ENCODE results near the gene RPS24. TPM values are rescaled to one million over a fixed set of nuclear protein-coding genes. Genes with fewer than 3 reads are reported as not detected.

Gene RPS24
- total and polyA plus RNA-seq, 9 of the 15 experiments (the other 6 are each of a cell fraction or from before 2014, with no cell fraction given) = 1,947 to 7,307 (median 5,944) TPM

DNA sequence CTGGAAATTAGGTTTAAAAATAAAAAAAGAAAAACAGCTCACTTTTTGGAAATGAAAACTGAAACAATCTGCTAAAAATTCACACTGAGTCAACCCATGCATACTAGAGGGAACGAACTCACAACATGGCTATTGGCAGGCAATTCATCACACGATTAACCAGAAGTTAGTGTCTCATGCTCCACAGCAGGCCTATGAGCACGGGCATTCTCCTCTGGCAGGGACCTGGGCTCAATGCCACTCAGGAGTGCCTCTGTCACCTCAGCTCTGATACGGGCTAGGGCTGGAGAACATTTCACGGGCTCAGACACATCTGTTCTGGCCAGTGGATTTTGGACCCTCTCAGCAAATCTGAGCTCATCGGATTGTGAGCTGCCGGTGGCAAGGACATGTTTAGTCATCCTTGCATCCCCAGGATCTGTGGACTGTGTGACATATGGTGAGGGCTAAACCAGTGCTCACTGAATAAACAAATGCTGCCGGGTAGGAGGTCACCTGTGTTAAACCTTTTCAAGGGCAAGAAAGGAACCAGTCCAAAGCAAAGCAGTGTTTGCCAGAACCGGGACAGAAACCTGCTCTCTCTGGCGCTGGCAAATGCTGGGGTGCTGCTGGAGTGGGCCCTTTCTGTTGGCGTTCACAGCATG, 44.5 kb upstream of the RPS24 start:
- TF ChIP-seq ZNF232 (CRISPR knock-in tag; IDR thresholded peaks at IDR 0.05) (no peak), ZNF507 (tag; conservative IDR thresholded peaks at IDR 0.05) (no peak), TAF7 (tag; IDR thresholded peaks at IDR 0.05) (no peak), CBX3 (IDR thresholded peaks at IDR 0.05; ENCODE audit: borderline replicate concordance in 1 of 2, low read length in 2 of 2) (no peak), NFRKB (IDR thresholded peaks at IDR 0.05; ENCODE audit: low read depth) (no peak), ADNP (tag; IDR thresholded peaks at IDR 0.05) (no peak), ZC3H4 (CRISPR knock-in tag; IDR thresholded peaks at IDR 0.05; ENCODE audit: borderline replicate concordance) (no peak), BRCA1 (IDR thresholded peaks at IDR 0.05) (no peak), BRCA1 (CRISPR knock-in tag; IDR thresholded peaks at IDR 0.05) (no peak), GTF2E2 (tag; IDR thresholded peaks at IDR 0.05) (no peak), MAFK (IDR thresholded peaks at IDR 0.05; ENCODE audit: low read length) (no peak)
- TF ChIP-seq, protein P1, sequence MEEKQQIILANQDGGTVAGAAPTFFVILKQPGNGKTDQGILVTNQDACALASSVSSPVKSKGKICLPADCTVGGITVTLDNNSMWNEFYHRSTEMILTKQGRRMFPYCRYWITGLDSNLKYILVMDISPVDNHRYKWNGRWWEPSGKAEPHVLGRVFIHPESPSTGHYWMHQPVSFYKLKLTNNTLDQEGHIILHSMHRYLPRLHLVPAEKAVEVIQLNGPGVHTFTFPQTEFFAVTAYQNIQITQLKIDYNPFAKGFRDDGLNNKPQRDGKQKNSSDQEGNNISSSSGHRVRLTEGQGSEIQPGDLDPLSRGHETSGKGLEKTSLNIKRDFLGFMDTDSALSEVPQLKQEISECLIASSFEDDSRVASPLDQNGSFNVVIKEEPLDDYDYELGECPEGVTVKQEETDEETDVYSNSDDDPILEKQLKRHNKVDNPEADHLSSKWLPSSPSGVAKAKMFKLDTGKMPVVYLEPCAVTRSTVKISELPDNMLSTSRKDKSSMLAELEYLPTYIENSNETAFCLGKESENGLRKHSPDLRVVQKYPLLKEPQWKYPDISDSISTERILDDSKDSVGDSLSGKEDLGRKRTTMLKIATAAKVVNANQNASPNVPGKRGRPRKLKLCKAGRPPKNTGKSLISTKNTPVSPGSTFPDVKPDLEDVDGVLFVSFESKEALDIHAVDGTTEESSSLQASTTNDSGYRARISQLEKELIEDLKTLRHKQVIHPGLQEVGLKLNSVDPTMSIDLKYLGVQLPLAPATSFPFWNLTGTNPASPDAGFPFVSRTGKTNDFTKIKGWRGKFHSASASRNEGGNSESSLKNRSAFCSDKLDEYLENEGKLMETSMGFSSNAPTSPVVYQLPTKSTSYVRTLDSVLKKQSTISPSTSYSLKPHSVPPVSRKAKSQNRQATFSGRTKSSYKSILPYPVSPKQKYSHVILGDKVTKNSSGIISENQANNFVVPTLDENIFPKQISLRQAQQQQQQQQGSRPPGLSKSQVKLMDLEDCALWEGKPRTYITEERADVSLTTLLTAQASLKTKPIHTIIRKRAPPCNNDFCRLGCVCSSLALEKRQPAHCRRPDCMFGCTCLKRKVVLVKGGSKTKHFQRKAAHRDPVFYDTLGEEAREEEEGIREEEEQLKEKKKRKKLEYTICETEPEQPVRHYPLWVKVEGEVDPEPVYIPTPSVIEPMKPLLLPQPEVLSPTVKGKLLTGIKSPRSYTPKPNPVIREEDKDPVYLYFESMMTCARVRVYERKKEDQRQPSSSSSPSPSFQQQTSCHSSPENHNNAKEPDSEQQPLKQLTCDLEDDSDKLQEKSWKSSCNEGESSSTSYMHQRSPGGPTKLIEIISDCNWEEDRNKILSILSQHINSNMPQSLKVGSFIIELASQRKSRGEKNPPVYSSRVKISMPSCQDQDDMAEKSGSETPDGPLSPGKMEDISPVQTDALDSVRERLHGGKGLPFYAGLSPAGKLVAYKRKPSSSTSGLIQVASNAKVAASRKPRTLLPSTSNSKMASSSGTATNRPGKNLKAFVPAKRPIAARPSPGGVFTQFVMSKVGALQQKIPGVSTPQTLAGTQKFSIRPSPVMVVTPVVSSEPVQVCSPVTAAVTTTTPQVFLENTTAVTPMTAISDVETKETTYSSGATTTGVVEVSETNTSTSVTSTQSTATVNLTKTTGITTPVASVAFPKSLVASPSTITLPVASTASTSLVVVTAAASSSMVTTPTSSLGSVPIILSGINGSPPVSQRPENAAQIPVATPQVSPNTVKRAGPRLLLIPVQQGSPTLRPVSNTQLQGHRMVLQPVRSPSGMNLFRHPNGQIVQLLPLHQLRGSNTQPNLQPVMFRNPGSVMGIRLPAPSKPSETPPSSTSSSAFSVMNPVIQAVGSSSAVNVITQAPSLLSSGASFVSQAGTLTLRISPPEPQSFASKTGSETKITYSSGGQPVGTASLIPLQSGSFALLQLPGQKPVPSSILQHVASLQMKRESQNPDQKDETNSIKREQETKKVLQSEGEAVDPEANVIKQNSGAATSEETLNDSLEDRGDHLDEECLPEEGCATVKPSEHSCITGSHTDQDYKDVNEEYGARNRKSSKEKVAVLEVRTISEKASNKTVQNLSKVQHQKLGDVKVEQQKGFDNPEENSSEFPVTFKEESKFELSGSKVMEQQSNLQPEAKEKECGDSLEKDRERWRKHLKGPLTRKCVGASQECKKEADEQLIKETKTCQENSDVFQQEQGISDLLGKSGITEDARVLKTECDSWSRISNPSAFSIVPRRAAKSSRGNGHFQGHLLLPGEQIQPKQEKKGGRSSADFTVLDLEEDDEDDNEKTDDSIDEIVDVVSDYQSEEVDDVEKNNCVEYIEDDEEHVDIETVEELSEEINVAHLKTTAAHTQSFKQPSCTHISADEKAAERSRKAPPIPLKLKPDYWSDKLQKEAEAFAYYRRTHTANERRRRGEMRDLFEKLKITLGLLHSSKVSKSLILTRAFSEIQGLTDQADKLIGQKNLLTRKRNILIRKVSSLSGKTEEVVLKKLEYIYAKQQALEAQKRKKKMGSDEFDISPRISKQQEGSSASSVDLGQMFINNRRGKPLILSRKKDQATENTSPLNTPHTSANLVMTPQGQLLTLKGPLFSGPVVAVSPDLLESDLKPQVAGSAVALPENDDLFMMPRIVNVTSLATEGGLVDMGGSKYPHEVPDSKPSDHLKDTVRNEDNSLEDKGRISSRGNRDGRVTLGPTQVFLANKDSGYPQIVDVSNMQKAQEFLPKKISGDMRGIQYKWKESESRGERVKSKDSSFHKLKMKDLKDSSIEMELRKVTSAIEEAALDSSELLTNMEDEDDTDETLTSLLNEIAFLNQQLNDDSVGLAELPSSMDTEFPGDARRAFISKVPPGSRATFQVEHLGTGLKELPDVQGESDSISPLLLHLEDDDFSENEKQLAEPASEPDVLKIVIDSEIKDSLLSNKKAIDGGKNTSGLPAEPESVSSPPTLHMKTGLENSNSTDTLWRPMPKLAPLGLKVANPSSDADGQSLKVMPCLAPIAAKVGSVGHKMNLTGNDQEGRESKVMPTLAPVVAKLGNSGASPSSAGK (IDR thresholded peaks at IDR 0.05) = no peak
- peaks cover 99% of the 10 kb centered on the region for H3K36me3 ChIP-seq (ENCODE audit: control insufficient read depth, insufficient read depth, low read length)
- no peak overlapping the region for H3K4me3 ChIP-seq
- in situ Hi-C loops (cut with MboI) (no loop called here), intact Hi-C loops (cut with micrococcal nuclease) (loop anchor here (5.0 kb wide), 1 partner anchor 33 kb away; no protein-coding TSS in a partner anchor)
- no peaks in the 10 kb centered on the region for H3K9me1 ChIP-seq (ENCODE audit: control insufficient read depth, insufficient read depth, low read length)
- ChIA-PET POLR2A (interaction anchor here (0.7 to 0.9 kb wide), 3 partner anchors 18 to 45 kb away, joined by 3 to 4 read pairs (median 4); no protein-coding TSS in a partner anchor), CTCF (ENCODE audit: low intra/inter-chr PET ratio) (no interaction called here)
- no peak for ATAC-seq
- no TSS peak for BruUV-seq (replicated peaks)
- H3K27ac ChIP-seq (ENCODE audit: extremely low read depth, low read depth, low read length) = no peak overlapping the region
- H3K9ac ChIP-seq (ENCODE audit: insufficient read depth in 1 of 2, low read depth in 2 of 2, low read length in 2 of 2) = no peak overlapping the region
- H4K20me1 ChIP-seq (replicated peaks; ENCODE audit: control insufficient read depth, insufficient read depth, low read length) = no peaks in the 10 kb centered on the region
- no peaks in the 10 kb centered on the region for H3K79me2 ChIP-seq (ENCODE audit: control insufficient read depth, insufficient read depth, low read length)
- no peaks in the 10 kb centered on the region for H3K27me3 ChIP-seq (ENCODE audit: control insufficient read depth in 2 of 2, insufficient read depth in 2 of 2, low read length in 2 of 2)
- no peaks in the 10 kb centered on the region; a peak in 1 of 5 replicates for H3K4me1 ChIP-seq (replicated peaks in 1 of 2; ENCODE audit: control insufficient read depth in 2 of 2, insufficient read depth in 2 of 2, low read length in 2 of 2)
- DNase-seq (ENCODE audit: extremely low read depth in 1 of 4, low spot score in 3 of 4) = no peak
- no peak overlapping the region for H2AFZ ChIP-seq (ENCODE audit: low read depth, low read length)
- no peak for FAIRE-seq
- 91% methylated on average over 11 of the region's 11 CpGs for WGBS (ENCODE audit: insufficient coverage, low coverage, missing lambda C conversion rate)
- no peak overlapping the region for H3K4me2 ChIP-seq (ENCODE audit: insufficient read depth, low read length)
- no peaks in the 10 kb centered on the region for H3K9me3 ChIP-seq (replicated peaks; ENCODE audit: control insufficient read depth, insufficient read depth, low read depth, low read length)

Measured in K562 (cell line).